Liver (tissue), 9 donors: ENCODE measurements around the gene CA9. TPM values are rescaled to one million over a fixed set of nuclear protein-coding genes. Genes with fewer than 3 reads are reported as not detected.

Experiments used
- DNase-seq: peaks from one replicate; pipeline ENCODE4 v3.0.0-alpha.2; 2017; ENCODE audit warnings: low spot score
- H3K27ac ChIP-seq, 2 donors: one replicate each; pipeline ENCODE4 v1.7.0; 2013; ENCODE audit warnings: inconsistent platforms in 2 of 2, low read length in 2 of 2, control low read depth in 1 of 2, low read depth in 1 of 2, mild to moderate bottlenecking in 1 of 2
- H3K27me3 ChIP-seq, 4 donors: one replicate each; pipeline versions ENCODE4 v1.6.1 to v1.7.0; 2013; ENCODE audit warnings: low read length in 3 of 4, inconsistent platforms in 1 of 4, mild to moderate bottlenecking in 1 of 4, moderate library complexity in 1 of 4; ENCODE audit not compliant: control insufficient read depth in 4 of 4, insufficient read depth in 4 of 4
- H3K36me3 ChIP-seq, 4 donors: one replicate each; pipeline versions ENCODE4 v1.6.1 to v1.7.0; 2013; ENCODE audit warnings: low read length in 3 of 4, mild to moderate bottlenecking in 3 of 4, low read depth in 1 of 4, moderate library complexity in 1 of 4; ENCODE audit not compliant: control insufficient read depth in 4 of 4, insufficient read depth in 3 of 4
- H3K4me1 ChIP-seq, 4 donors: one replicate each; pipeline versions ENCODE4 v1.6.1 to v1.7.0; 2013; ENCODE audit warnings: low read length in 3 of 4, mild to moderate bottlenecking in 3 of 4, moderate library complexity in 1 of 4; ENCODE audit not compliant: control insufficient read depth in 4 of 4, insufficient read depth in 4 of 4
- H3K4me3 ChIP-seq, 3 donors: one replicate each; pipeline versions ENCODE4 v1.6.1 to v1.7.0; 2013; ENCODE audit warnings: low read length in 3 of 3, control low read depth in 1 of 3, low read depth in 1 of 3, mild to moderate bottlenecking in 1 of 3
- H3K9ac ChIP-seq, 2 donors: one replicate each; pipeline ENCODE4 v1.7.0; 2013; ENCODE audit warnings: low read length in 2 of 2, mild to moderate bottlenecking in 2 of 2, moderate library complexity in 2 of 2, control low read depth in 1 of 2, low read depth in 1 of 2
- H3K9me3 ChIP-seq, 4 donors: one replicate each; pipeline versions ENCODE4 v1.6.1 to v1.7.0; 2013; ENCODE audit warnings: low read length in 3 of 4; ENCODE audit not compliant: control insufficient read depth in 4 of 4
- EGR1 ChIP-seq, 2 donors: IDR thresholded peaks; 2 replicates each; pipeline ENCODE4 v1.6.1; 2016 to 2018; ENCODE audit warnings: antibody characterized with exemption in 2 of 2, low read depth in 2 of 2
- FOXA1 ChIP-seq: IDR thresholded peaks from 2 replicates; pipeline ENCODE4 v1.6.1; 2016; ENCODE audit warnings: antibody characterized with exemption
- FOXA2 ChIP-seq: IDR thresholded peaks from 2 replicates; pipeline ENCODE4 v1.6.1; 2016; ENCODE audit warnings: antibody characterized with exemption
- HNF4A ChIP-seq, 2 donors: conservative IDR thresholded peaks; 2 replicates each; pipeline ENCODE4 v1.6.1; 2016; ENCODE audit warnings: antibody characterized with exemption in 2 of 2, mild to moderate bottlenecking in 2 of 2
- HNF4G ChIP-seq: IDR thresholded peaks from 2 replicates; pipeline ENCODE4 v1.6.1; 2016; ENCODE audit warnings: antibody characterized with exemption
- NR2F2 ChIP-seq: IDR thresholded peaks from 2 replicates; pipeline ENCODE4 v1.6.1; 2016; ENCODE audit warnings: antibody characterized with exemption
- RAD21 ChIP-seq, 2 donors: IDR thresholded peaks; 2 replicates each; pipeline ENCODE4 v1.6.1; 2016; ENCODE audit warnings: antibody characterized with exemption in 2 of 2, mild to moderate bottlenecking in 2 of 2
- RXRA ChIP-seq, 2 donors: IDR thresholded peaks; 2 replicates each; pipeline ENCODE4 v1.6.1; 2017 to 2018; ENCODE audit warnings: antibody characterized with exemption in 2 of 2, mild to moderate bottlenecking in 1 of 2
- SP1 ChIP-seq: IDR thresholded peaks from 2 replicates; pipeline ENCODE4 v1.6.1; 2018; ENCODE audit warnings: antibody characterized with exemption, mild to moderate bottlenecking
- TAF1 ChIP-seq: conservative IDR thresholded peaks from 2 replicates; pipeline ENCODE4 v1.6.1; 2016; ENCODE audit warnings: antibody characterized with exemption, mild to moderate bottlenecking
- YY1 ChIP-seq: IDR thresholded peaks from 2 replicates; pipeline ENCODE4 v1.6.1; 2016; ENCODE audit warnings: antibody characterized with exemption, mild to moderate bottlenecking
- WGBS: extraction: QIAGEN DNeasy Blood & Tissue Kit; methylation state at CpG from one replicate; pipeline ENCODE4 v1.1.7; 2013; 5-methylcytosine and 5-hydroxymethylcytosine counted together
- polyA plus RNA-seq, 2 donors: library from polyadenylated mRNA; stranded (reverse) in 1 of 2; unstranded in 1 of 2; fragments of 200-250 nt in 1 of 2; fragments of >200 nt in 1 of 2; fragmentation: Nextera tagmentation in 1 of 2; extraction: Ambion mirVana in 1 of 2; gene quantifications; one replicate each; pipeline versions ENCODE4 v1.2.1 to v1.2.3, GENCODE V29; 2013 to 2015
- total RNA-seq, 2 donors: library from RNA; depleted of rRNA; stranded (reverse); fragments of >200 nt; gene quantifications; one replicate each; pipeline ENCODE4 v1.2.3, GENCODE V29; 2014
- TF ChIP-seq, protein P1 (sequence below): fragments of 150-350 bp; IDR thresholded peaks from 2 replicates; pipeline ENCODE4 v1.5.1; 2017; ENCODE audit warnings: improper control_type of control experiment, low read depth, low read length; ENCODE audit not compliant: missing input control
- TF ChIP-seq, protein P2 (sequence below): IDR thresholded peaks from 2 replicates; pipeline ENCODE4 v1.6.1; 2016; ENCODE audit warnings: antibody characterized with exemption, mild to moderate bottlenecking
- TF ChIP-seq, protein P3 (sequence below): IDR thresholded peaks from 2 replicates; pipeline ENCODE4 v1.6.1; 2016; ENCODE audit warnings: antibody characterized with exemption
- TF ChIP-seq, protein P4 (sequence below): IDR thresholded peaks from 2 replicates; pipeline ENCODE4 v1.6.1; 2016; ENCODE audit warnings: antibody characterized with exemption
- donor health status: healthy.
- donor health status: healthy.
- donor health status: healthy.
- donor health status: healthy.
- donor health status: healthy.

CA9 gene
- total and polyA plus RNA-seq, 4 donors = 0.47 to 2.2 (median 0.80) TPM

DNA sequence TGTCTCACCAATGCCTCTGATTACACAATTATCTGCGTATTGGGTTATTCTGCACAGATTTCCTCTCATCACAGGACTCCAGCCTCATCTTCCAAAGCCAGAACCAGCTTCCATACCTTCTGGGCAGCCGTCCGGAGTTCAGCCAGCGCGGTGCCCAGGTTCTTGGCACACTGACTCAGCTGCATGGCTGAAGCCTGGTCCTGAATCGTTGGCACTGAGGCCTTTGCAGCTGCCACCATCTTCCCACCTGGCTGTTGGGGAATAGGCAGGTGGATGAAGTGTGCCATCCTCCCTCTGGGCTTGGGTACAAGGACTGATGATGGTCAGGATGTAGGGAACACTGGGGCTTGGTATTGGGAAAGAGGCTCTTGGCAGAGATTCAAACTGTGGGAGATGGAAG lies 40.4 kb downstream of the CA9 start:
- Histone ChIP-seq H3K9ac (no peak overlapping the region), H3K27ac (no peak overlapping the region), H3K4me3 (no peak overlapping the region), H3K36me3 (peaks cover 58 to 93% (median 82%) of the 10 kb centered on the region in 4 donors), H3K9me3 (no peaks in the 10 kb centered on the region), H3K4me1 (no peaks in the 10 kb centered on the region), H3K27me3 (no peaks in the 10 kb centered on the region)
- WGBS = 85% methylated on average over 6 of the region's 6 CpGs
- TF ChIP-seq HNF4A (conservative IDR thresholded peaks at IDR 0.05) = no peak
- no peak for TF ChIP-seq RXRA (IDR thresholded peaks at IDR 0.05)
- TF ChIP-seq, protein P1, sequence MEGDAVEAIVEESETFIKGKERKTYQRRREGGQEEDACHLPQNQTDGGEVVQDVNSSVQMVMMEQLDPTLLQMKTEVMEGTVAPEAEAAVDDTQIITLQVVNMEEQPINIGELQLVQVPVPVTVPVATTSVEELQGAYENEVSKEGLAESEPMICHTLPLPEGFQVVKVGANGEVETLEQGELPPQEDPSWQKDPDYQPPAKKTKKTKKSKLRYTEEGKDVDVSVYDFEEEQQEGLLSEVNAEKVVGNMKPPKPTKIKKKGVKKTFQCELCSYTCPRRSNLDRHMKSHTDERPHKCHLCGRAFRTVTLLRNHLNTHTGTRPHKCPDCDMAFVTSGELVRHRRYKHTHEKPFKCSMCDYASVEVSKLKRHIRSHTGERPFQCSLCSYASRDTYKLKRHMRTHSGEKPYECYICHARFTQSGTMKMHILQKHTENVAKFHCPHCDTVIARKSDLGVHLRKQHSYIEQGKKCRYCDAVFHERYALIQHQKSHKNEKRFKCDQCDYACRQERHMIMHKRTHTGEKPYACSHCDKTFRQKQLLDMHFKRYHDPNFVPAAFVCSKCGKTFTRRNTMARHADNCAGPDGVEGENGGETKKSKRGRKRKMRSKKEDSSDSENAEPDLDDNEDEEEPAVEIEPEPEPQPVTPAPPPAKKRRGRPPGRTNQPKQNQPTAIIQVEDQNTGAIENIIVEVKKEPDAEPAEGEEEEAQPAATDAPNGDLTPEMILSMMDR = no peak
- TF ChIP-seq SP1 = no peak
- no peak for TF ChIP-seq YY1
- no peak for TF ChIP-seq HNF4G
- TF ChIP-seq, protein P2, sequence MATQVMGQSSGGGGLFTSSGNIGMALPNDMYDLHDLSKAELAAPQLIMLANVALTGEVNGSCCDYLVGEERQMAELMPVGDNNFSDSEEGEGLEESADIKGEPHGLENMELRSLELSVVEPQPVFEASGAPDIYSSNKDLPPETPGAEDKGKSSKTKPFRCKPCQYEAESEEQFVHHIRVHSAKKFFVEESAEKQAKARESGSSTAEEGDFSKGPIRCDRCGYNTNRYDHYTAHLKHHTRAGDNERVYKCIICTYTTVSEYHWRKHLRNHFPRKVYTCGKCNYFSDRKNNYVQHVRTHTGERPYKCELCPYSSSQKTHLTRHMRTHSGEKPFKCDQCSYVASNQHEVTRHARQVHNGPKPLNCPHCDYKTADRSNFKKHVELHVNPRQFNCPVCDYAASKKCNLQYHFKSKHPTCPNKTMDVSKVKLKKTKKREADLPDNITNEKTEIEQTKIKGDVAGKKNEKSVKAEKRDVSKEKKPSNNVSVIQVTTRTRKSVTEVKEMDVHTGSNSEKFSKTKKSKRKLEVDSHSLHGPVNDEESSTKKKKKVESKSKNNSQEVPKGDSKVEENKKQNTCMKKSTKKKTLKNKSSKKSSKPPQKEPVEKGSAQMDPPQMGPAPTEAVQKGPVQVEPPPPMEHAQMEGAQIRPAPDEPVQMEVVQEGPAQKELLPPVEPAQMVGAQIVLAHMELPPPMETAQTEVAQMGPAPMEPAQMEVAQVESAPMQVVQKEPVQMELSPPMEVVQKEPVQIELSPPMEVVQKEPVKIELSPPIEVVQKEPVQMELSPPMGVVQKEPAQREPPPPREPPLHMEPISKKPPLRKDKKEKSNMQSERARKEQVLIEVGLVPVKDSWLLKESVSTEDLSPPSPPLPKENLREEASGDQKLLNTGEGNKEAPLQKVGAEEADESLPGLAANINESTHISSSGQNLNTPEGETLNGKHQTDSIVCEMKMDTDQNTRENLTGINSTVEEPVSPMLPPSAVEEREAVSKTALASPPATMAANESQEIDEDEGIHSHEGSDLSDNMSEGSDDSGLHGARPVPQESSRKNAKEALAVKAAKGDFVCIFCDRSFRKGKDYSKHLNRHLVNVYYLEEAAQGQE = no peak
- TF ChIP-seq FOXA1 = no peak
- TF ChIP-seq, protein P3, sequence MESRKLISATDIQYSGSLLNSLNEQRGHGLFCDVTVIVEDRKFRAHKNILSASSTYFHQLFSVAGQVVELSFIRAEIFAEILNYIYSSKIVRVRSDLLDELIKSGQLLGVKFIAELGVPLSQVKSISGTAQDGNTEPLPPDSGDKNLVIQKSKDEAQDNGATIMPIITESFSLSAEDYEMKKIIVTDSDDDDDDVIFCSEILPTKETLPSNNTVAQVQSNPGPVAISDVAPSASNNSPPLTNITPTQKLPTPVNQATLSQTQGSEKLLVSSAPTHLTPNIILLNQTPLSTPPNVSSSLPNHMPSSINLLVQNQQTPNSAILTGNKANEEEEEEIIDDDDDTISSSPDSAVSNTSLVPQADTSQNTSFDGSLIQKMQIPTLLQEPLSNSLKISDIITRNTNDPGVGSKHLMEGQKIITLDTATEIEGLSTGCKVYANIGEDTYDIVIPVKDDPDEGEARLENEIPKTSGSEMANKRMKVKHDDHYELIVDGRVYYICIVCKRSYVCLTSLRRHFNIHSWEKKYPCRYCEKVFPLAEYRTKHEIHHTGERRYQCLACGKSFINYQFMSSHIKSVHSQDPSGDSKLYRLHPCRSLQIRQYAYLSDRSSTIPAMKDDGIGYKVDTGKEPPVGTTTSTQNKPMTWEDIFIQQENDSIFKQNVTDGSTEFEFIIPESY = no peak
- no peak for TF ChIP-seq NR2F2
- no peak for TF ChIP-seq RAD21 (IDR thresholded peaks at IDR 0.05)
- no peak for DNase-seq

DNA sequence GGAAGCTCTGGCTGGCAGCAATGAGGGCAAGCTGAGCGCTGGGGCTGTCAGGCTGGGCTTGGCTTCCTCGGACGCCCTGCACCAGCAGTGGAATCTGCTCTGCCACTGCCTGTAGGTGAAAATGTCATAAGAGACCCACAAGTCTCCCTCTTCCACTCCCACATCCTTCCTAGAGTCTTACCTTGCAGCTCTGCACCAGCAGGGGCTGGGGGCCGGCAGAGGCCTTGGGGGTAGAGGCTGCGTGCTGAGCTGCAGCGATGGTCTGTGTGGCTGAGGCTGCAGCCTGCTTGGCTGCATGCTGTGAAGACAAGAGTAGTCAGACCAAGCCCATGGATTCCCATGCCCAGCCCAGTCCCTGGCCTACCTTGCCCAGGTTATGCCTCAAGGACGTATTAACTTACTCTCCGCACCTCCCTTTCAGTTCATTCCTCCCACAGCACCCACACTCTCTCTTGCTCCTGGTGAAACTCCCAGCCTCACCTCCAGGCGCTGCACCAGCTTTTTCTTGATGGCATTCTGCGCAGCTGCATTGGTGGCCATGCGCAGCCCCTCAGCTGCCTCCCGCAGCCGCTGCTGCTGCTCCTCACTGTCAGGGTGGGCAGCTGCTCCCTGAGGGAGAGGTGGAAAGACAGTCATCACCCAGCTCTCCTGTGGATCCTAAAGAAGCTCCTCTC lies 41.0 kb downstream of the CA9 start:
- H3K4me1 ChIP-seq = no peaks in the 10 kb centered on the region
- H3K36me3 ChIP-seq = peaks cover 60 to 96% (median 85%) of the 10 kb centered on the region in 4 donors
- no peak for DNase-seq
- H3K27me3 ChIP-seq = no peaks in the 10 kb centered on the region
- H3K9me3 ChIP-seq = no peaks in the 10 kb centered on the region
- no peak overlapping the region for H3K4me3 ChIP-seq
- H3K9ac ChIP-seq = no peak overlapping the region
- 95% methylated on average over 13 of the region's 13 CpGs for WGBS
- H3K27ac ChIP-seq = no peak overlapping the region
- no peak for TF ChIP-seq YY1
- no peak for TF ChIP-seq TAF1
- TF ChIP-seq, protein P2 = no peak
- no peak for TF ChIP-seq HNF4A (conservative IDR thresholded peaks at IDR 0.05)
- TF ChIP-seq, protein P3 = no peak
- TF ChIP-seq SP1 = no peak
- no peak for TF ChIP-seq EGR1 (IDR thresholded peaks at IDR 0.05; ENCODE audit: low read depth in 2 of 2)
- TF ChIP-seq, protein P1 = no peak
- TF ChIP-seq FOXA1 = no peak
- TF ChIP-seq, protein P4, sequence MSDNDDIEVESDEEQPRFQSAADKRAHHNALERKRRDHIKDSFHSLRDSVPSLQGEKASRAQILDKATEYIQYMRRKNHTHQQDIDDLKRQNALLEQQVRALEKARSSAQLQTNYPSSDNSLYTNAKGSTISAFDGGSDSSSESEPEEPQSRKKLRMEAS = no peak
- TF ChIP-seq FOXA2 = no peak
